Myocyte (in vitro differentiated cells): ENCODE data around the gene DISP2. TPM values are rescaled to one million over a fixed set of nuclear protein-coding genes. Genes with fewer than 3 reads are reported as not detected.

Experiments used
- DNase-seq: peaks from one replicate; pipeline ENCODE4 v3.0.0-alpha.2; 2012; ENCODE audit warnings: low read depth
- total RNA-seq: library from RNA; depleted of rRNA; stranded (reverse); fragments of >200 nt; gene quantifications from 2 replicates; pipeline ENCODE4 v1.2.3, GENCODE V29; 2014

The DISP2 gene
- total RNA-seq, 1 donor from 2014 or later: 1.6 TPM

DNA sequence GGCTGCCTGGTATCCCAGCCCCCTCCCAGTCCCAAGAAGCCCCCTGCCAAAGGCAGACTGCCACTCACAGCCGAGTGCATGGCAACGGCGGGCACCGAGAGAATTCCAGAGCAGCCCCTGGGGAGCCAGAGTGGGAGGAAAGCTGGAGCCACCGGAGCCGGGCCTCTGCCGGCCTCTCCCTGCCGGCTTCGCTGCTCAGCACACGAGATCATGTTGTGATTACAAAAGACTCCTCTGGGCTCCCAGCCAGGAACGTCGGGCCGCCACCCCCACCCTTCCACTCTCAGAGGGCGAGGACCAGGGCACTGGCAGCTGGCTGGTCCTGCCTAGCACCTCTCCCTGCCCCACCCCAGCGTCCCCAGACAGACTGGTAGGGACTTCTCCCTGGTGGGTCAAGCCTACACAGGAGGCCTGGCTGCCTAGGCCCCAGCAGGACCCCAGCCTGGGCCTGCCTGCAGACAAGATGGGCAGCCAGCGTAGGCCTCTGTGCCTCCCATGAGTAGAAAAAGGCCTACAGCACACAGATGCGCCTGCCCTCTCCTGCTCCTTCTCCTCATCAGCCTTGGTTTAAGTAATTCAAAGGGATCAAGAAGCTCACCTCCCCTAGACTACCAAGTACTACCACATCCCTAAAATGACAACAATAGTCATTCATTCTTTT lies 17.1 kb upstream of the DISP2 start, which contains the start of gene CCDC9B:
TSS of gene CCDC9B (minus strand) at position 200 of the 661 bp plus-strand sequence. CDS start at position 80, 120 bp downstream.
- DNase-seq: peak; percentile 97

DNA sequence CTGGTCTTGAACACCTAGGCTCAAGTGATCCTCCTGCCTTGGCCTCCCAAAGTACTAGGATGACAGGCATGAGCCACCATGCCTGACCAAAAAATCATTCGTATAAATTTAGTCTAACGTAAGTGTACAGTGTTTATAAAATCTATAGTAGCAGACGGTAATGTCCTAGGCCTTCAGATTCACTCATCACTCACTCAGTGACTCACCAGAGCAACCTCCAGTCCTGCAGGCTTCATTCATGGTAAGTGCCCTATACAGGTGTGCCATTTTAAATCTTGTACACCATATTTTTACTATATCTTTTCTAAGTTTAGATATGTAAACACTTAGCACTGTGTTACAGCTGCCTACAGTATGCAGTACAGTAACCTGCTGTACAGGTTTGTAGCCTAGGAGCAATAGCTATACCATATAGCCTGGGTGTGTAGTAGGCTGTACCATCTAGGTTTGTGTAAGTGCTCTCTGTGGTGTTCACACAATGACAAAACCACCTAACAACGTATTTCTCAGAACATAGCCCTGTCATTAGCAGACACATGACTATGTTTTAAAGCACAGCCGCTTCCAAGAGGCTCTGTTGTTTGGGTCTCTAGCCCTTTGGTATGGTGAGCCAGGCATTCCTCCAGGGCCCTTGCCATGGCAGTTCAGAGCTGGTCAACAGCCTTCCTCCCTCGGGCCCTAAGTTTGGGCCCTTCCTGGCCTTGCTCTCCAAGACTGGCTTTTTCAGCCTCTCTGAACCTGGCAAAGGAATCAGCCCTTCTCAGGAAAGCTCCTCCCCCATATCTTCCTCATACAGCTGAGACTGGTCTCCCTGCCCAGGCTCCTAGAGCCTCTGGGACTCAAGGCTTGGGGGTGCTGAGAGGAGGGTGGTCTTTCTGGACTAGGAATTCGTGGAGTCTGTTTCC lies 15.4 kb upstream of the DISP2 start:
- DNase-seq: no peak

DNA sequence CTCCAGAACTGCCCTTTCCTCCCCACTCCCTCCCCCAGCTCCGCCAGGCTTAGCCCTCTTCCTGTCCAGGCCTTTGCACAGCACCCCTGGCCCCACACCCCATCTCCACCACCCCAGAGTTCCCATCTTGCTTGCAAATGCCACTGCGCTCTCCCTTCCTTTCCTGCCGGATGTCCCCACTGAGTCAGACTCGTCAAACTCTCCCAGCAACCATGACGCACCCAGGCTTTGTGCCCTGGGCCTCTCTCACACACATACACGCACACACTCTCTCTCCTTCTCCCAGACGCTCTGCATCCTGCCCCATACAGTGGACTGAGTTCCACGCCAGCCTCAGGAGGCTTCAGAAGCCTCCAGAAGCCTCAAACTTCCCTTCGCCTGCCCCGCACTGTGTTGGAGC lies 14.5 kb upstream of the DISP2 start:
- no peak for DNase-seq

DNA sequence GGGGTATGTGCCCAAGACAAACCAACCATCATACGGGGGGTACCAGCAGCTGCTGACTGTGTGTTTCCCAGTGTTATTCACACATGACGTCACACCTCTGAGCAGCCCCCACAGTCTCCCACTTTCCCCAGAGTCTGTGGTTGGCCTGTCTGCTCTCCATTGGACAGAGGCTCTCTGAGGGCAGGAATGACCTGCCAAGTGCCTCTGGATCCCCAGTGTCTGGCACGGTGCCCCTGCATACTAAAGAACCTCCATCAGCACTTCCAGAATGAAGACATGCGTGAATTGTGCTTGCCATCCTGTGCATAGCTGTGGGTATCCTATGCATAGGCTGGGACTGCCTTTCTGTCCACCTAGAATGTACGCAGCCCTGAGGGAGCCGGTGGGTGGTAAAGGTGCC lies 13.8 kb upstream of the DISP2 start:
- DNase-seq: no peak

DNA sequence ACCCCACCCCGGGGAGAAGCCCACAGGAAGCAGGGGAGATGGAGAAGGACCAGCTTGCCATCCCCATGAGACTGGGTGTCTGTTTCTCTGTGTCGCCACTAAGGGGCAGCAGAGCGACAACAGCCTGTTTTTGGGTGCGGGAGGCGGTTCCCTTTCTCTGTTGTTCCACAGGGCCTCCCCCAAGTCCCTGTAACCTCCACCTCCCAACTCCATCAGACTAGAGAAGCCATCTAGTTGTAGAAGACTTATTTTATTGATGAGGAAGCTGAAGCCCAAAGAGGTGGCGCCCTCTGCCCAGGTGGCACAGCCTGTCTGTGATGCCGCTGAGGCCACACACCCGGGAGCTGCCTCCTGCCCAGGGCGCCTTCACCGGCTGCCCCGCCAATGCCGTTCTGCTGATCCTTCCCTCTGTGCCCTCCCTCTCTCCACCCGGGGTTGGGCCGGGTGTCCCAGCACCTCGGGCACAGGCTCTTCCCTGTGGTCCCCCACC lies 13.3 kb upstream of the DISP2 start:
- peak; percentile 70 for DNase-seq

DNA sequence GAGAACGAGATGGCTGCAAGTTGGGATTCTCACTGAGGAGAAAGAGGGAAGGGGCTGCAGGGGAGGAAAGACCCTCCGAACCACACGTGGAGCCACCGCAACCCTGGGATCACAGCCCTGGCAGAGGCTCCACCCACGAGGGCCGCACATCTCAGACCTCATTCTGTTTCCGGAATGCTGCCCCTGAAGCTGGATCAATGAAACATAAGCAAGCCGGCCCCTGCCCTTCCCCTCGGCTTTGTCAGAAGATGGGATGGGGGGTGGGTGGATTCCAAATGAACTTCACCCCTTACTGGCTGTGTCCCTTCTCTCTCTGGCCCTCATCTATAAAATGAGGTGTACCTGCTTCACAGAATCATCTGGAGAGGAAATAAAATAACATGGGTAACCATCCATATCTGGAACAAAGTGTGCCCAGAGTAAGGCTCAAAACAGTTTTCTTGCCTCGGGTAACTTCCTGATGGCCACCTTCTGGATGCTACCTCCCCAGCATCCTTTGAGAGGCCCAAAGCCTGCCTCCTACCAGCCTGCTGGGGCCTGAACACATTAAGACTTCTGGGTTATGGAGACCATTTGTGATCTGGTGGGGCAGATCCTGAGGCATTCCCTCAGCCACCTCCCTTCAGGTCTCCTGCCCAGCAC lies 12.7 kb upstream of the DISP2 start:
- no peak for DNase-seq

DNA sequence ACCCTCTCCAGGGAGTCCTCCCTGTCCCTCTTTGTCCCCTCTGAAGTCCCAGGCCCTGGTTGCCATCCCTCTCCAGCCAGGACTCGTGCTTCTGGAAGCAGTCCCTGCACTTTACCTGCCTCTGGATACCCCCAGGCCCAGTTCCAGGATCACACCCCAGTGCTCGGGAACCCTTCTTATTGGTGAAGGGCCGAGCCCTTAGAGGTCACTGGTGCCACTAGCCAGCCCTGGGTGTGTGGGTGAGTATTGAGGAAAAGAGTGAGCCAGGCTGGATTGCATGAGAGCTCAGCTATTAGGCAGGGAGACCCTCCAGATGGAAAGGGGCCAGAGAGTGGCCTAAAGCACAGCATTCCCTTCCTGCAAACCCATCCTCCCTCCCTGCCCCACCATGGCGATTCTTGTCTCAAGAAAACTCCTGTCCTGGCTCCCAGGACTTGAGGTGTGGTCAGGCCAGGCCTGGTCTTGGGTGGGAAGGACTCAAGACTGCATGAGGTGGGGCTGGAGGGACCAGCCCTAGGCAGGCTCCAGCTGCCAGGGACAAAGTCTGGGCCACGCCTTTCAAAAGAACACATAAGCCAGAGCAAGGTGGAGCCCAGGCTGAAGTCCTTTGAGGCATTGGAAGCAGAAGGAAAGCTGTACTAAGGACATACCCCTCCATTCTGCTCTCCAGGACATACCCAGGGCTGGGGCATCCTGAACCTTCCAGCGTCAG lies 12.0 kb upstream of the DISP2 start:
- DNase-seq: no peak

DNA sequence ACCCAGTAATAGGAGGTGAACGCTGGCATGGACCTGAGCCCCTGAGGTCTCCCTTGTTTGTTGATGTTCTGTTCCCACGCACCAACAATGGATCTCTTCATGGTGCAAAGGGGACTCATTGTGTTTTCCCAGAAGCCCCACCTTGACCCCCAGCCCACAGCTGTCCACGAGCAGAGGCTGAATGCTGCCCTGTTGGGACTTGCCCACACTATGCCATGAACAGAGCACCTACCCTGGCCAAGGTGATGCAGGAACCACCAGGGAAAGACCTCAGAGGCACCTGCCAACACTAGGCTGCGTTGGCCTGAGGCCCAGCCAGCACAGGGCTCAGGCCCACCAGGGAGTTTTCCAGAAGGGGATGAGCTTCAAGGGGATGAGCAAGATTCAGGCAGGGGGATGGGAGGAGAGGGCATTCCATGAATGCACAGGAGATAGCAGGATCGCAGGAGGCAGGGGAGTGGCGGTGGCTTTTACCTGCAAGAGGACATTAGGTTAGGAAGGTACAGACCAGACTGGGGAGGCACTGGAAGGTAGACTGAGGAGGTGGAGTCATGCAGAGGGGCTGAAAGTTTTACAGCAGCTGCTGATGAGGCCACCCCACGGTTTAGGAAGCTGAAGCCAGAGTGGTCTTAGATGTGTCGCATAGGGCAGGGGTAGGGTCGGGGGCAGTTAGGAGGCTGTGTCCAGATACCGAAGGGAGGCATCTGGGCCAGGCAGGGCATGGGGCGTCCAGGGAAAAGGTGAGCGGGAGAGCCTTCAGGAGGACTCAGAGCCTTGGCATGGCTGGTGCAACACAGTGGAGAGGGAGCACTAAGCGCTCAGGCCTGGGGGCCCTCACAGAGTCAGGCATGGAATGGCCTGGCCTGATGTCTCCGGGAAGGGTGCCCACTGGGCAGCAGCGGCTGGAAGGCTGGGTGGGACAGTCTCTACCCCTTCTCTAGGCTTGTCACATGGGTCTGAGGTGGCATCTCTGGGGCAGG lies 11.2 kb upstream of the DISP2 start:
- no peak for DNase-seq

DNA sequence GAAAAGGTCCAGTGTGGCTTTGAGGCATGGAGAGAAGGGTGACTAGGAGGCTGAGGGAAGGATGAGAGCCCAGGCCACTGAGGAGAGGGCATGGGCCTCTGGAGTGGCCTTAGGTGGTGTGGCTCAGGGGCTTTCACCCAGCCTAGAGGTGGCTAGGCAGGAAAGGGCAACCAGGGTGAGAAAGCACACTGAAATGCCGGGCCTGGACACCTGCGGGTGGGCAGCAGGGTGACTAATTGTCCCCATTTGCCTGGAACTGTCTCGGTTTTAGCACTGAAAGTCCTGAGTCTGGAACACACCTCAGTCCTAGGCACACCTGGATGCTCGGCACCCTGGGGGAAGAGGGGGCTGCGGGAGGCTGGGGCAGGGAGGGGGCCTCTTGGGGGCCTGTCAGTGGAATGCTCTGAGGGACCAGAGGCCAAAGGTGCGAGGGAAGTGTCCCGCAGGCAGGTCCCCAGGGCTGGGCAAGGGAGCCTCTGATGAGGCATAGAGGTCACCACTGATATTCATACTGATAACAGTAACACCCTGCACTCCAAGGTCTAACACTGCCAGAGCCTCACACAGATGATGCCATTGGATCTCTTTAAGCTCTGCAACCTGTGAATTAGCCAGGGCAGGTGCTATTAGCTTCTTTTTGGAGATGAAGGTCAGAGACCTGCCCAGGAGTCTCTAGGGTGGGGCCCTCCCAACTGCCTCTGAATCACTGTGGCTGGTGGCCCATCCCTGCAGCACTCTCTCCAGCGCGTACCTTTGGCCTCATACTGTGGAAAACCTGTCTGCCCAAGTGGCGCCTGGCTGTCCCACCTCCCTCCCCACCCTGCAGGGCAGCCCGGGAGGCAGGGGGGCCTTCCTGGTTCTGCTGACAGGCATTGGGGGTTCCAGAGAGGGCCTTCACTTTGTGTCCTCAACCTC lies 10.2 kb upstream of the DISP2 start:
- DNase-seq: no peak

DNA sequence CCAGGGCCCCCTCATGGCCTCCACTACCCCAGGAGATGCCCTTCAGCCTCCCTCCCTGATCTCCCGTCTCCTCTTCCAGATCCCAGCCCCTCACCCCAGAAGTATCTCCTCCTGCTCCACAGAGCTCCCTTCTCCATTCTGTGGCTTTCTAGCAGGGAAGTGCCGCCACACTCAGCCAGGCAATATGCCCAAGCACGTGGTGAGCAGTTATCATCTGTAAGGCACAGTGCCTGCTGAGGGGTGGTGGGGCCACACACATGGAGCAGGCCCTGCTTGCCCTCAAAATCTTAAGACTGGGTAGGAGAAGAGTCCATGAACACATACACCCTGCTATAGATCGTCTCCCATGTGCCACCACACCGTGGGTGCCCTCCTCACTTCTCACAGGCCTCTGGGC lies 9.5 kb upstream of the DISP2 start:
- DNase-seq: no peak

DNA sequence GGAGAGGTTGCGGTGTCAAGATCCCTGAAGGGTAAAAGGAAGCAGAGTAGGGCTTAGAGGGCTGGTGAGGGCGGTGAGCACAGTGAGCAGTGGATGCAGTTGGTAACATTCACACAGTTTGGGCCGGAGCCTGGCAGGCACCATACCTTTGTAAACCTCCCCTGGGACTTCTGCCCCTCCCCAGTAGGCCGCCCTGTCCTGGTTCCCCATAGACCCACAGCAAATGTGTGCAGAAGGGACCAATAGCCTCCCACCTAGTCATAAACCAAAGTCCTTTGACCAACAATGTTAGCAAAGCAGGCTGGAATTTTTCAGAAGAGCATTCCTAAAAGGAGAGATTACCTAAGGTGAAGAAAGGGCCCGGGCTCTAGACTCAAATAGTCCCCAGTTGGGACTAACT lies 8.9 kb upstream of the DISP2 start:
- DNase-seq: no peak

DNA sequence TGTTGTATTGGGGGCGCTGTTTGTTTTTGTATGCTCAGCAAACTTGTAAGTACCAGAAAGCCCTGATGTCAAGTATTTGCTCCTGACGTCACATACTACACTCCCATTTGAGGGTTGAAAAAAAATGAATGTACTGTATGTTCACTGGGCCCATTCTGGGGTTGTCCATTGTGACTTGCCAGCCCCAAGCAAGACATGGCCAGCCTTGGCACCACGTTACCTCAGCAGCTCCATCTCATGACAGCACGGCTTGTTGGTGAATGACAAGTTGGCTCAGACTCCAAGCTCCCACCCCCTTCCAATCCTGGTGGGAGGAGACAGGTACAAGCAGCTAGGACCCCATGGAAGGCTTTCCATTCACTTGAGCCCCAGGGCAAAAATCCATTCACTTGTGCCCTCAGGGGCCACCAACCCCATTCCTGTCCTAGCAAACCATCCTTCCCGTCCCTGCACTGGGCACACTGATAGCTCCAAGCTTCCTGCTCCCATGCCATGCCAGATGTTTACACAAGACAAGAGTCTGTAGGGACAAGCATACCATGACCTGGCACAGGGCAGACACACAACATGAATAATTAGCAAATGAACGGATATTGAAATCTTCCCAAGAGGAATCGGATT lies 5.6 kb upstream of the DISP2 start:
- no peak for DNase-seq

DNA sequence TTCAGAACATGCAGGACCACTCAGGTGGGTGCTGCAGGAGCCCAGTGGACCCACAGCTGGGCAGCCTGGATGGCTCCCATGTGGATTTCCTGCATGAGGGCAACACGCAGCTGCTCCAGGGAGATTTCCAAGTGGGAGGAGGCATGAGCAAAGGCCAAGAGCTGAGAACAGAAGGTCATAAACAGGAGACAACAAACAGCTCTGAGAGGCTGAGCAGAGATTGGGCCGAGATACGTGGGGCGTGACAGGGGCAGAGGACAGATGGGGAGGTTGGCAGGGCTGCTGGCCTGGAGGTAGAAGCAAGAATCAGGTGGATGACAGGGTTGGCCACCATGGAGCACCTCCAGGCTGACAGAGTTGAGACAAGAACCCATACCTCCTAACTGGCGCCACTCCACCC lies 4.3 kb upstream of the DISP2 start:
- DNase-seq: no peak

DNA sequence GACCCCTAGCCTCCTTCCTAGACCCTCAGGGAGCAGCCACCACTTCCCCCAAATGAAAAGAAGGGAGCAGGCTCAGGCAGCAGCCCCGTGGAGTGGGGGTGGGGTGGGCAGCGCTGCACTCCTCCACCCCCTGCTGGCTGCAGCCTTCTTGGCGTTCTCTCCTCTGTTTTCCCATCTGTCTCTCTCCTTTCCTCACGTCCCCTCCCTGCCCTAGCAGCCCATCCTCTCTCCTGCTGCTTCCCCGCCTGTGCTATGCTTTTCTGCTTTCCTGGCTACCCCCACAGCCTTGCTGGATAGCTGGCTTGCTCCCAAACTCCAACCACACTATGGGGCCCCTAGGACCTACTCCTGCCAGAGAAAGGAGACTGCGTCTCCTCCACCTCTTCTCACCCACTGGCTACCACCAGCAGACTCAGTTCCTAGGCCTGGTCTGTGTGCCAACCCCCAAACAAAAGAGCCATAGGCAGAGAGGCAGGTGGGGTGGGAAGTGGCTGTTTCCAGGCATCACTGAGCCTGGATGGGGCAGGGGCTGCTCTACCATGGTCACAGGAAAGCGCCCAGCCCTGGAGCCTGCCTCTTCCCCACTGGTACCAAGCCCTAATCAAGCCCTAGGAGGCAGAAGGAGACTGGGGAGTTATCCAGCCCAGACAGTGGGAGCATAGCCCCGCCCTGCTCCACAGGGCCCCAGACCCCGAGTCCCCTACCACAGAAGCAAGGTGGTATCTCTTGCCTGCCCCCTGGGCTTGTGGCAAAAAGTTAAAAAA lies 3.4 kb upstream of the DISP2 start:
- DNase-seq: no peak

DNA sequence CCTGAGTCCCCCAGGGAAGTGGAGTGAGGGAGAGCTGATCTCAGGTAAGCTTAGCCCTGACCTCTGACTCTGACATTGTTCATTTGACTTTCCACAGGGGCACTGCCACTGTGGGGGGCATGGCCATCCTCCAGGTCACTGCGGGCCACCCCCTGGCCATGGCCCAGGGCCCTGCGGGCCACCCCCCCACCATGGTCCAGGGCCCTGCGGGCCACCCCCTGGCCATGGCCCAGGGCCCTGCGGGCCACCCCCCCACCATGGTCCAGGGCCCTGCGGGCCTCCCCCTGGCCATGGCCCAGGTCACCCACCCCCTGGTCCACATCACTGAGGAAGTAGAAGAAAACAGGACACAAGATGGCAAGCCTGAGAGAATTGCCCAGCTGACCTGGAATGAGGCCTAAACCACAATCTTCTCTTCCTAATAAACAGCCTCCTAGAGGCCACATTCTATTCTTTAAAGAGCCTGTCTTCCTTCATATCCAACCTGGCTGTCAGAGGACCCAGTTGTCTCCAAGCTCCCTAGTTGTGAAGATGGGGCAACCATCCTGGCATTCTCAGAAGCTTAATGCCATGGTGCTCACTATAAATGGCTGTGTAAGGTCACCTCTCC lies 1.9 kb upstream of the DISP2 start:
- no peak for DNase-seq

DNA sequence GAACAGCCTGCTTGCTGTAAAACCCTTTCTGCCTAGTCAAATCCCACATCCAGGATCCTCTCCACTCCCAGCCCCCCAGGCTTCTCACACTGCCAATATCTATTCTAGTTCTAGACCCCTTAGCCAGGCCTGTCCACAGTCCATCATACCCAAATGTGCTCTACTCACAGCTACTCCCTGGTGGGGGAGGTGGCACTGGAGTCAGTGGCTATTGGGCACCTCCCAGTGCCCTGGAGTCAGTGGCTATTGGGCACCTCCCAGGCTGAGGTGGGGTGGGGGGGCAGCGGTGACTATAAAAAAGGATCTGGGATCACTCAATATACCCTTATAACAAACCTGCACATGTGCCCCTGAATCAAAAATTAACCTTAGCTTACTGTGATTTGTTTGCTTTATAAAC lies 773 bp upstream of the DISP2 start:
- no peak for DNase-seq
